MM.1S (cell line): ENCODE data around the gene ZC3H4.

Experiments
- CTCF ChIP-seq: fragments of 300-600 bp; sonication (generic); IDR thresholded peaks from 2 replicates; pipeline ENCODE4 v1.5.1; 2016; ENCODE audit warnings: antibody characterized with exemption, low read length, mixed read lengths
- EZH2 ChIP-seq: fragments of 300-600 bp; sonication (generic); optimal IDR thresholded peaks from 2 replicates; pipeline ENCODE3; 2017; ENCODE audit warnings: low read depth, mild to moderate bottlenecking, antibody characterized with exemption, low read length, mixed read lengths

GRCh38 chr19:47075941-47076340, 37.6 kb downstream of the ZC3H4 start:
- TF ChIP-seq CTCF: no peak
- no peak for TF ChIP-seq EZH2
